Erythroblast (primary cell): ENCODE results near the gene CGAS.

Source experiments
- GATA1 ChIP-seq: IDR thresholded peaks from 2 replicates; pipeline ENCODE4 v1.6.1; 2011; ENCODE audit warnings: low read depth, mild to moderate bottlenecking, control low read depth, low read length, moderate library complexity
- POLR2A ChIP-seq: IDR thresholded peaks from 2 replicates; pipeline ENCODE4 v1.6.1; 2011; ENCODE audit warnings: mild to moderate bottlenecking, low read length

GRCh38 chr6:73400656-73401055 lies 51.4 kb downstream of the CGAS start:
- TF ChIP-seq POLR2A = no peak
- TF ChIP-seq GATA1 = no peak
